Measurements from ENCODE around the gene PRDX2. TPM values are rescaled to one million over a fixed set of nuclear protein-coding genes. Genes with fewer than 3 reads are reported as not detected.

PRDX2 gene
- total RNA-seq, 4 donors from 2014 or later = 211 to 436 (median 345) TPM

DNA sequence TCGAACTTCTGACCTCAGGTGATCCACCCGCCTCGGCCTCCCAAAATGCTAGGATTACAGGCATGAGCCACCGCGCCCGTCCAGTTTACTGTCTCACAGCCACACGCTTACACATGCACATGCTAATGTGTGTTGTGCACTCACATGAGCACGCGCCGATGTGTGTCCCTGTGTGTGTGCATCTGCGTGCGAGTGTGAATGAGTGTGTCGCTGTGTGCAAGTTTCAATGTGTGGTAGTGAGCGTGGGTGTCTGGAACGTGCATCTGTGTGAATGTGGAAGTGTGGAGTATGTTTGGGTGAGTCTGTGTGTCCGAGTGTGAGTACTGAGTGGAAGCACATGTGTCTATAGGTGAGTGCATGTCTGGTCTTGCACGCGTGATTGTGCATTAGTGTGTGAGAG, 40.9 kb upstream of the PRDX2 start:
- Histone ChIP-seq H3K9me3 (no peaks in the 10 kb centered on the region), H3K27me3 (peaks cover 0 to 97% (median 19%) of the 10 kb centered on the region in 4 donors), H3K36me3 (no peaks in the 10 kb centered on the region), H3K4me1 (peaks cover 12 to 35% (median 17%) of the 10 kb centered on the region in 3 donors), H3K4me3 (no peak overlapping the region), H3K27ac (no peak overlapping the region)
- WGBS, 2 donors = 79 to 81% methylated on average over 13 to 18 of the region's 18 CpGs
- intact Hi-C loops (cut with DNase I) = loop anchor here (5.0 kb wide), 1 partner anchor 70 kb away; no protein-coding TSS in a partner anchor
- TF ChIP-seq CTCF (IDR thresholded peaks at IDR 0.05) = no peak
- no peak for TF ChIP-seq POLR2A (IDR thresholded peaks at IDR 0.05)
- no peak for DNase-seq

- no peaks in the 10 kb centered on the region for H3K9me3 ChIP-seq
- no peak overlapping the region for H3K27ac ChIP-seq
- intact Hi-C loops (cut with DNase I) = loop anchor here (5.0 kb wide), 1 partner anchor 69 kb away; no protein-coding TSS in a partner anchor
- WGBS, 2 donors = 6 to 13% methylated on average over 4 to 6 of the region's 29 CpGs
- TF ChIP-seq POLR2A (IDR thresholded peaks at IDR 0.05) (no peak), CTCF (IDR thresholded peaks at IDR 0.05) (no peak)
- H3K36me3 ChIP-seq = no peaks in the 10 kb centered on the region
- H3K27me3 ChIP-seq = peaks cover 0 to 100% (median 18%) of the 10 kb centered on the region in 4 donors
- DNase-seq = no peak
- H3K4me3 ChIP-seq = peak overlapping the region in 3 of 4 donors; percentile 9 to 44 (median 14)
- peaks cover 12 to 33% (median 12%) of the 10 kb centered on the region in 3 donors for H3K4me1 ChIP-seq
Observed at GRCh38 chr19:12841094-12841493, 39.5 kb upstream of the PRDX2 start.

GRCh38 chr19:12840091-12841079, 38.8 kb upstream of the PRDX2 start:
- intact Hi-C loops (cut with DNase I) = loop anchor here (5.0 kb wide), 1 partner anchor 68 kb away; no protein-coding TSS in a partner anchor
- WGBS, 2 donors = 18 to 25% methylated on average over 27 of the region's 43 CpGs
- no peaks in the 10 kb centered on the region for H3K9me3 ChIP-seq
- TF ChIP-seq POLR2A (IDR thresholded peaks at IDR 0.05) (no peak), CTCF (IDR thresholded peaks at IDR 0.05) (no peak)
- H3K36me3 ChIP-seq = no peaks in the 10 kb centered on the region
- peak overlapping the region in 3 of 4 donors; percentile 9 to 44 (median 14) for H3K4me3 ChIP-seq
- peaks cover 12 to 40% (median 12%) of the 10 kb centered on the region in 3 donors for H3K4me1 ChIP-seq
- H3K27ac ChIP-seq = no peak overlapping the region
- DNase-seq = no peak
- H3K27me3 ChIP-seq = peaks cover 2 to 100% (median 21%) of the 10 kb centered on the region in 4 donors

DNA sequence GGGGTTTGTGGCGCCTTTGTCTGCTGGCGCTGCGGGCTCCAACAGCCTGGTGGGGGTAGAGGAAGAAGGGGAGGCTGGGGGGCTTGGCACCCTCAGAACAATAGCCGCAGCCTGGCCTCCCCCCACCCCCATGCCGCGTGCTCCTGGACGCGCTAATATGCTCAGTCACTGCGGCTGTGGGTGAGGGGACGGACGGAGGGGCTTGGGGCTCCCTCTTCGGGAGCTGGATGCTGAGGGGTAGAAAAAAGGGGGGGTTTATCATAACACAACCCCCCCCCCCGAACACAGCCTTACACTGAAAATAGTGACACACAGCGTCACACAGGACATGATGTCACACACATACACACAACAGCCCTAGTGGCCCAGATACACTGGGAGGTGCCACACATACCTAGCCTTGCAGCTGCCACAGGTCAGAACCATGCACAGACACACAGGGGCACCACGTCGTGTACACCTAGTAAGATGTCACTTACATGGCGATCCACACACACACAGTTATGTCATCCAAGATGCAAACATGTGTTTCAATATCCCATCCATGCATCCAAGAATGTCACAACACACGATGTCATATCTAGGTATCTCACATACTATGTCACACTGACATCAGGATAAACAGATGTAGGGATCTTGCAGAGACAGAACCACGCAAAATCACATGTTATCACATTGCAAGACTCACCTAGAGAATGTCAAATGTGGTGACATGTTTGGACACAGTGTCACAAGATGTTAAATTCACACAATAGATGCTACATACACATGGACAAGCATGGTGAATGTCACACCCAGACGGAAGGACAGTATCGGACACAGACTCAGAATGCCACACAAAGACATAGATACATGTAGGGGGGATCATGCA, 37.5 kb upstream of the PRDX2 start:
- Histone ChIP-seq H3K27ac (no peak overlapping the region), H3K36me3 (no peaks in the 10 kb centered on the region), H3K4me1 (peaks cover 14 to 53% (median 15%) of the 10 kb centered on the region in 3 donors), H3K27me3 (peaks cover 14 to 100% (median 33%) of the 10 kb centered on the region in 4 donors), H3K9me3 (no peaks in the 10 kb centered on the region), H3K4me3 (peak overlapping the region in 3 of 4 donors; percentile 17 to 60 (median 42))
- DNase-seq = no peak
- intact Hi-C loops (cut with DNase I) = no loop called here
- 45 to 49% methylated on average over 6 to 8 of the region's 21 CpGs for WGBS, 2 donors
- TF ChIP-seq POLR2A (IDR thresholded peaks at IDR 0.05) (no peak), CTCF (IDR thresholded peaks at IDR 0.05) (no peak)

Data from esophagus squamous epithelium (tissue), 5 donors.